H1 (cell line): ENCODE data around the gene SHOX.

ENCODE experiments used
- CBX5 ChIP-seq: fragments of 300-800, 300-1000 bp; sonication (generic); IDR thresholded peaks from 2 replicates; pipeline ENCODE4 v1.7.1; 2016; ENCODE audit warnings: antibody characterized with exemption, low read length, low read depth
- CEBPB ChIP-seq: IDR thresholded peaks from 2 replicates; pipeline ENCODE4 v1.6.1; 2012; ENCODE audit warnings: low read depth, low read length
- YY1 ChIP-seq: IDR thresholded peaks from 2 replicates; pipeline ENCODE4 v1.6.1; 2011; ENCODE audit warnings: low read depth, mild to moderate bottlenecking, low read length

GRCh38 chrX:614136-614535 is 16.5 kb upstream of the SHOX start:
- TF ChIP-seq CEBPB (no peak), YY1 (no peak), CBX5 (no peak)
